Suprapubic skin (tissue), 4 donors: ENCODE results near the gene CHRND. TPM values are rescaled to one million over a fixed set of nuclear protein-coding genes. Genes with fewer than 3 reads are reported as not detected.
"Not testable (repeated sequence)": the region's sequence is repeated elsewhere in the genome, so short reads cannot be mapped to it uniquely, and the experiment has no call there.

Experiments used
- DNase-seq, 2 donors: peaks; one replicate each; pipeline ENCODE4 v3.0.0-alpha.2; 2019; ENCODE audit warnings: low spot score in 2 of 2
- H3K27ac ChIP-seq: fragments of 200-600 bp; sonication (generic); one replicate; pipeline ENCODE4 v1.5.1; 2019
- H3K27me3 ChIP-seq: fragments of 200-600 bp; sonication (generic); one replicate; pipeline ENCODE4 v1.5.1; 2019
- H3K36me3 ChIP-seq: fragments of 200-600 bp; sonication (generic); one replicate; pipeline ENCODE4 v1.5.1; 2019
- H3K4me1 ChIP-seq: fragments of 200-600 bp; sonication (generic); one replicate; pipeline ENCODE4 v1.5.1; 2019
- H3K4me3 ChIP-seq: fragments of 200-600 bp; sonication (generic); one replicate; pipeline ENCODE4 v1.5.1; 2019; ENCODE audit warnings: mild to moderate bottlenecking
- H3K9me3 ChIP-seq: fragments of 200-600 bp; sonication (generic); one replicate; pipeline ENCODE4 v1.5.1; 2019
- CTCF ChIP-seq, 2 donors: fragments of 200-600 bp in 1 of 2; fragments of 450-650 bp in 1 of 2; sonication (generic) in 1 of 2; IDR thresholded peaks; one replicate each; pipeline ENCODE4 v1.5.1; 2016 to 2019; ENCODE audit warnings: antibody characterized with exemption in 2 of 2, mild to moderate bottlenecking in 1 of 2, moderate library complexity in 1 of 2
- EP300 ChIP-seq: sonication (generic); formaldehyde crosslinking; IDR thresholded peaks from one replicate; pipeline ENCODE4 v1.6.1; 2017; ENCODE audit warnings: antibody characterized with exemption
- POLR2A ChIP-seq, 2 donors: fragments of 450-650 bp; IDR thresholded peaks; one replicate each; pipeline ENCODE4 v1.6.1; 2017; ENCODE audit warnings: antibody characterized with exemption in 2 of 2, mild to moderate bottlenecking in 2 of 2, moderate library complexity in 2 of 2
- POLR2AphosphoS5 ChIP-seq, 3 donors: sonication (generic); formaldehyde crosslinking; IDR thresholded peaks; one replicate each; pipeline ENCODE4 v1.6.1; 2017; ENCODE audit warnings: antibody characterized with exemption in 3 of 3
- WGBS: methylation state at CpG from one replicate; pipeline ENCODE4 v1.1.5; 2018; 5-methylcytosine and 5-hydroxymethylcytosine counted together
- total RNA-seq, 4 donors: library from RNA; depleted of rRNA; stranded (reverse); fragments of >200 nt; gene quantifications; one replicate each; pipeline ENCODE4 v1.1.0, GENCODE V29; 2016

The CHRND gene
- total RNA-seq, 4 donors from 2014 or later: not detected

GRCh38 chr2:232569541-232569940, 43.6 kb downstream of the CHRND start:
- no peaks in the 10 kb centered on the region for H3K27me3 ChIP-seq
- TF ChIP-seq POLR2A (IDR thresholded peaks at IDR 0.05) (no peak), CTCF (IDR thresholded peaks at IDR 0.05) (no peak), EP300 (no peak), POLR2AphosphoS5 (IDR thresholded peaks at IDR 0.05) (no peak)
- DNase-seq: no peak
- peaks cover 15% of the 10 kb centered on the region for H3K4me1 ChIP-seq
- WGBS: 97% methylated on average over 9 of the region's 9 CpGs
- no peak overlapping the region for H3K27ac ChIP-seq
- H3K9me3 ChIP-seq: no peaks in the 10 kb centered on the region
- H3K4me3 ChIP-seq: no peak overlapping the region
- peaks cover 84% of the 10 kb centered on the region for H3K36me3 ChIP-seq

GRCh38 chr2:232570481-232570880, 44.5 kb downstream of the CHRND start:
- H3K27me3 ChIP-seq, H3K4me3 ChIP-seq, DNase-seq, H3K27ac ChIP-seq, H3K9me3 ChIP-seq: not testable (repeated sequence)
- Histone ChIP-seq H3K4me1 (peaks cover 15% of the 10 kb centered on the region), H3K36me3 (peaks cover 84% of the 10 kb centered on the region)
- 99% methylated on average over 6 of the region's 6 CpGs for WGBS

- WGBS: 74% methylated on average over 7 of the region's 7 CpGs
- H3K36me3 ChIP-seq: peaks cover 78% of the 10 kb centered on the region
- TF ChIP-seq POLR2AphosphoS5 (IDR thresholded peaks at IDR 0.05) (no peak), POLR2A (IDR thresholded peaks at IDR 0.05) (no peak), CTCF (IDR thresholded peaks at IDR 0.05) (no peak), EP300 (no peak)
Observed at GRCh38 chr2:232571026-232571474, 45.1 kb downstream of the CHRND start.

GRCh38 chr2:232573042-232573441, 47.1 kb downstream of the CHRND start:
- no peak overlapping the region for H3K4me3 ChIP-seq
- no peaks in the 10 kb centered on the region for H3K9me3 ChIP-seq
- TF ChIP-seq POLR2AphosphoS5 (IDR thresholded peaks at IDR 0.05) (no peak), POLR2A (IDR thresholded peaks at IDR 0.05) (no peak), EP300 (no peak), CTCF (IDR thresholded peaks at IDR 0.05) (no peak)
- H3K27me3 ChIP-seq: no peaks in the 10 kb centered on the region
- H3K4me1 ChIP-seq: peaks cover 6% of the 10 kb centered on the region
- peaks cover 59% of the 10 kb centered on the region for H3K36me3 ChIP-seq
- no peak for DNase-seq
- no peak overlapping the region for H3K27ac ChIP-seq

More at GRCh38 chr2:232571026-232571474, 45.1 kb downstream of the CHRND start:
- peaks cover 15% of the 10 kb centered on the region for H3K4me1 ChIP-seq
- no peaks in the 10 kb centered on the region for H3K9me3 ChIP-seq
- no peaks in the 10 kb centered on the region for H3K27me3 ChIP-seq
- H3K4me3 ChIP-seq: no peak overlapping the region
- DNase-seq: no peak
- H3K27ac ChIP-seq: no peak overlapping the region

- no peaks in the 10 kb centered on the region for H3K4me1 ChIP-seq
- no peak overlapping the region for H3K4me3 ChIP-seq
- WGBS: 93% methylated on average over 8 of the region's 8 CpGs
- H3K9me3 ChIP-seq: no peaks in the 10 kb centered on the region
- peaks cover 54% of the 10 kb centered on the region for H3K36me3 ChIP-seq
- H3K27me3 ChIP-seq: no peaks in the 10 kb centered on the region
- DNase-seq: no peak
- no peak for TF ChIP-seq EP300
- TF ChIP-seq POLR2A (IDR thresholded peaks at IDR 0.05): no peak
- no peak for TF ChIP-seq CTCF (IDR thresholded peaks at IDR 0.05)
- TF ChIP-seq POLR2AphosphoS5 (IDR thresholded peaks at IDR 0.05): no peak
- no peak overlapping the region for H3K27ac ChIP-seq
Observed at GRCh38 chr2:232573771-232574435, 47.9 kb downstream of the CHRND start.
